ENCODE measurements around the gene TOR1AIP2.

DNA sequence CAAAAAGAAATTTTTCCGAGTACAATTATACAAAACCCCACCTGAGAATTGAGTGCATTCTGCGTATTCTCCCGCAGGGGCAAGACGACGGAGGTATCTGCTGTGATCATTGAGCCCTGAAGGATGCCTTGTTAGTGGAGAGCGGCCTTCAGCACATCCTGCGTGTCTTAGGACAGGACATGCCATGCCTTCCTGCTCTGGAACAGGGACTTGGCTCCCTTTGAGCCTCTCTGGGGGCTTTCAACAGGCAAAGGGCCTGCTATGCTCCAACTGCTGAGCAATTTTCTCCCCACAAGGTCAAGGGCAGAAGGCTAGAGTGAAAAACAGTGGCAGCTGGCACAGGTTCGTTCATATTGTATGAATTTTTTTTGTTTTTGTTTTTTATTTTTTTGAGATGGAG lies 52.4 kb downstream of the TOR1AIP2 start:
- TF ChIP-seq EZH2 (IDR thresholded peaks at IDR 0.05) = no peak
- no peak for TF ChIP-seq POLR2AphosphoS5 (IDR thresholded peaks at IDR 0.05; ENCODE audit: borderline replicate concordance, low read depth, low read length)
